AG10803 (cell line): ENCODE results near the gene MICAL2.
A peak's percentile ranks its signal among the peaks of the same experiment; 100 is the strongest.

Experiments
- DNase-seq: peaks from one replicate; pipeline ENCODE4 v3.0.0; 2010; ENCODE audit warnings: low read depth
- H3K4me3 ChIP-seq: 2 replicates; pipeline ENCODE4 v1.5.1; 2011; ENCODE audit warnings: mild to moderate bottlenecking, low read length, control low read depth
- CTCF ChIP-seq: conservative IDR thresholded peaks from 2 replicates; pipeline ENCODE4 v1.5.1; 2011; ENCODE audit warnings: mild to moderate bottlenecking, low read length, control low read depth, inconsistent platforms

MICAL2 gene

GRCh38 chr11:12090761-12091258 is 19.6 kb upstream of the MICAL2 start:
- TF ChIP-seq CTCF: no peak
- no peak overlapping the region for H3K4me3 ChIP-seq
- DNase-seq: no peak

GRCh38 chr11:12091956-12092558 is 18.3 kb upstream of the MICAL2 start:
- DNase-seq: peak; percentile 43
- peak; percentile 38 for TF ChIP-seq CTCF
- H3K4me3 ChIP-seq: no peak overlapping the region

- TF ChIP-seq CTCF: no peak
- H3K4me3 ChIP-seq: no peak overlapping the region
- DNase-seq: no peak
Measured at GRCh38 chr11:12092714-12093113, 17.7 kb upstream of the MICAL2 start.

GRCh38 chr11:12094872-12095800 is 15.3 kb upstream of the MICAL2 start:
- no peak overlapping the region for H3K4me3 ChIP-seq
- DNase-seq: no peak
- no peak for TF ChIP-seq CTCF

- H3K4me3 ChIP-seq: no peak overlapping the region
- no peak for DNase-seq
- TF ChIP-seq CTCF: no peak
Measured at GRCh38 chr11:12097219-12097618, 13.2 kb upstream of the MICAL2 start.

GRCh38 chr11:12098601-12099000 is 11.8 kb upstream of the MICAL2 start:
- H3K4me3 ChIP-seq: no peak overlapping the region
- TF ChIP-seq CTCF: no peak
- DNase-seq: no peak
